ENCODE data around the gene ENTPD2. TPM values are rescaled to one million over a fixed set of nuclear protein-coding genes. Genes with fewer than 3 reads are reported as not detected.
A peak's percentile ranks its signal among the peaks of the same experiment; 100 is the strongest.
"Not testable (repeated sequence)": the region's sequence is repeated elsewhere in the genome, so short reads cannot be mapped to it uniquely, and the experiment has no call there.

The ENTPD2 gene
- total RNA-seq, 1 donor from 2014 or later, result not detected

GRCh38 chr9:137044502-137045177 is 9.2 kb downstream of the ENTPD2 start:
- DNase-seq, result peak; percentile 46

DNA sequence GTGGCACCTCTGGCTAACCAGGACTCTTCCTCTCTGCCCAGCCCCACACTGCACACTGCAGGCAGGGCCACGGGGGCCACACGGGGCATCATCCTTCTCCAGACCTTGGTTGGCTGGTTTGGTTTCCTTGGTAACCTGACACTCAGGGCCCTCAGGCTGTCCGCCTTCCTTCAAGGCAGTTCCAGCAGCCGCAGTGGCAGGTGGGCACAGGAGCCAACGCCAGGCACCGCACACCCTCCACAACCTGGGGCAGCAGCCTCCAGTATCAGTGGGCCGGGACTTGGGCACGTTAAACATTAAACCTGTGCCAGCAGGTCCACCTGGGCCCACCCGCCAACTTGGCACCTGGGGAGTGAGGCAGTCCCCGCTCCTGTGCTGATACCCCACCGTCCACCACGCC is 9.8 kb downstream of the ENTPD2 start:
- DNase-seq, result no peak

DNA sequence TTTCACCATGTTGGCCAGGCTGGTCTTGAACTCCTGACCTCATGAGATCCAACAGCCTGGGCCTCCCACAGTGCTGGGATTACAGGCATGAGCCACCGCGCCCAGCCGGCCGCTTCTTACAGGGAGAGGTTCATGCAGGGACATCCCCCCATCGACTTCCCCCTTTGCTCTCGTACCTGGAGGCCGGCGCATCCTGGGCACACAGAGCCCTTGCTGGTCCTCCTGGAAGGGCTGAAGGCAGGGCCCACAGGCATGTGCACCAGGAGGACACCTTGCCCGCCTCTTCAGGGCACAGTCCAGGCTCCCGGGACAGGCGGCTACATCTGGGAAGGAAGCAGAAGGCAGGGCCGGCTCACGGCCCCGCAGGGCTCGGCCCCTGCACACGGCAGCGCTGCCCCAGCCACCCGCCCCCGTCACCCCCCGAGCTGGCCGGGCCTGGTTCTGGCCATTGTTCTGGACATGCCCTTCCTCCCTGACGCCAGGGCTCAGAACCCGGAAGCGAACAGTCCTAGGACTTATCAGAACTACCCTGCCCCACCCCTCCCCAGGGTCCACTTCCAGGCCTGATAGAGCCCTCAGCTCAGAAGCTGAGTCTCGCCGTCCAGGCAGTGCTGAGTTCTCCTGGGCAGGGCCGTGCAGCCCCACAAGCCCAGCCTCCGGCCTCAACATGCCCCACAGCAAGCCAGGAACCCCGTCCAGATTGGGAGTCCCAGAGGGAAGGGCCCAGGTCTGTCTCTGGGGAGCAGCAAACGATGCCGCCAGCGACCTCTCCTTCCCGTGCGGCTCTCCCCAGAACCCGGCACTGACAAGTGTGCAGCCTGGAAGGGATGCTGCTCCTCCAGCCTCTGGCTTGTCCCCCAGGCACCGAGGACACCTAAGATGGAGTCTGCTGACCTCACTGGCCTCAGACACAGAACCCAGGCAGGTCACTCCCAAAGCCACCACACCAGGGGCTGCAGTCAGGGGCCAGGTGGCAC is 10.8 kb downstream of the ENTPD2 start:
- DNase-seq, result peak; percentile 45

DNA sequence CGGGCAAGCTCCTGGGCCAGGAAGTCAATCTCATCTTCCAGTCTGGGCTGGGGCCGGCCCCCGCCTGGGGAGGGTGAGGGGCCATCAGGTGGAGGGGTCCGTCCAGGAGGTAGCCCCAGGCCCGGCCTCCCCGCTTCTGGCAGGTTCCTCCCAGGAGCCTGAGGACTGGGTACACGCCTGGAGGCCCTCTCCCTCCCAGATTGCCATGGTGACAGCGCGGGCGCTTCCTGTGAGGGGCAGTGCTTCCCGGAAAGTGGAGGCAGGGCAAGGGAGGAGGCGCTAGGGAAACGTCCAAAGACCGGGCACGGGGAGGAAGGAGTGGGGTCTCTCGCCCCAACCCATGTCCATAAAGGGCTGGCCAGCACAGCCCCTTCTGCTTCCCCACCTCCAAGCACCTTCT is 12.7 kb downstream of the ENTPD2 start:
- peak; percentile 53 for DNase-seq

DNA sequence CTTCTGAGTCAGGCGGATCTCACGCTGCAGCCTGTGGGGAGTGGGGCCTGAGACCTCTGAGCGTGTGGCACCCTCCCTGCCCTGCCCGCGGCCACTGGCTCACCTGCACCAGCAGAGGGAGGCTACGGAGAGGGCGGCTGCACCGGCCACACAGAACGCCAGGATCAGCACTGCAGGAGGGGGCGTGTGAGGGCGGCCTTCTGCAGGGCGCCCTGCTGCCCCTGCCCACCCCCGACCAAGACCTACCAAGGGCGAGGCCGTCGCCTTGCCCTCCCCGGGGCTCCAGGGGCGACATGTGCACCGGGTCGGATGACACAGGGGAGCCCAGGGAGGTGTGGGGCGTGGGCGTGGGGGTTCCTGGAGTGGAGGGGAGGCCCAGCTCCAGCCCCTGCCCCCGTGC is 13.3 kb downstream of the ENTPD2 start:
- DNase-seq, result no peak

DNA sequence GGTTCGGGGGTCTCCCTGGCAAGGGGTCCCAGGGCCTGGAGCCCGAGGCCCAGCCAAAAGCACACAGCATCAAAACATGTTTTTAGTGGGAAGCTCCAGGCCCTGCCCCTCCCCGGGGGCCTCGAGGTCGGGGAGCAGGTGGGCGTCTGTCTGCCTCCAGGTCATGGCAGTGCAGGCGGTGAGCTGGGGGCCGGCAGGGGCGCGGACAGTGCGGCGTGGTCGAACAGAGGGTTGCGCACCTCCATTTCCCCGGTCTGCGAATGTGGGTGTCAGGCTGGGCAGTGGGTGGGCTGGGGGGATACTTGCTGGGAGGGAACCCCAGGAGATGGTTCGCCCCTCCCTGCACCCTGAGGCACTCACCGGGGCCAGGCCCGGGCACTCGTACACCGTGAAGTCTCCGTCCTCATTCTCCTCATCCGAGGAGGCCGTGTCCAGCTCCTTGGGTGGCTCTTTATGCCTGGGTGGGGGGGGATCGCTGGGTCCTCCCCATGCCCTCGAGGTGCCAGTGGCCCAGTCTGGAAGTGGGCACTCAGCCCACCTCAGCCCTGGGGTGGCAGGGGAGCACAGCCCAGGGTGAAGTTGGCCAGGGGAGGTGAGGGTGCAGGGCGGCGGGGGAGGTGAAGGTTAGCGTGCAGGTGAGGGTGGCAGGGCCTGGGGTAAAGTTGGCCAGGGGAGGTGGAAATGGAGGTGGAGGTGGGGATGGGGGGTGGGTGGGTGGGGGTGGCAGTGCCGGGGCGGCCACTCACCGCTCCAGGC is 14.1 kb downstream of the ENTPD2 start:
- DNase-seq, result no peak

DNA sequence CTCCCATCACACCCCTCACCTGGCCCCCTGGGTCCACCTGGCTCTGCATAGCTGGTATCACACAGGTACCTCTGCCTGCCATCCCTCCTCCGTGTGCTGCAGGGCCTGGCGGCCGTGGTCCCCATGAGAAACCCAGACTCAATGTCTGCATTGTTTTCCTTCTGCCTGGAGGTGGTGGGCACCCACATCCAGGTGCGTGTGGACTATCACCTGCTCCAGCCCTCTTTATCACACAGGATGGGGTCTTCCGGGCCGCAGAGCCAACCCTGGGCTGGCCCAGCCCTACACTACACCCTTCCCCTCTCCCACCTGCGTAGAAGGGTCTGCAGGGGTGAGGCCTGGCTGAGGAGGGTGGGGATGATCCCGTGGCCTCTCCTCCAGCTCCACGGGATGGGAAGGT is 14.9 kb downstream of the ENTPD2 start:
- DNase-seq, result no peak

DNA sequence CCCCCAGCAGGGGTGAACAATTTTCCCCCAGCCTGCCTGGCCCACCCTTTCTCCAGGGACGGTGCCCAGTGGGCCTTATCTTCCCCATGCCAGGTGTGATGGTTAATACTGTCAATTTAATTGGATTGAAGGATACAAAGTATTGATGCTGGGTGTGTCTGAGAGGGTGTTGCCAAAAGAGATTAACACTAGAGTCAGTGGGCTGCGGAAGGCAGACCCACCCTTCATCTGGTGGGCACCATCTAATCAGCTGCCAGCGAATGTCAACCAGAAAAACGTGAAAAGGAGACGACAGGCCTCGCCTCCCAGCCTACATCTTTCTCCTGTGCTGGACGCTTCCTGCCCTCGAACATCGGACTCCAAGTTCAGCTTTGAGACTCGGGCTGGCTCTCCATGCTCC is 16.4 kb downstream of the ENTPD2 start:
- no peak for DNase-seq

- no peak for DNase-seq
Measured at GRCh38 chr9:137037035-137037434, 16.8 kb downstream of the ENTPD2 start.

GRCh38 chr9:137035937-137036336 is 17.9 kb downstream of the ENTPD2 start:
- DNase-seq, result no peak

DNA sequence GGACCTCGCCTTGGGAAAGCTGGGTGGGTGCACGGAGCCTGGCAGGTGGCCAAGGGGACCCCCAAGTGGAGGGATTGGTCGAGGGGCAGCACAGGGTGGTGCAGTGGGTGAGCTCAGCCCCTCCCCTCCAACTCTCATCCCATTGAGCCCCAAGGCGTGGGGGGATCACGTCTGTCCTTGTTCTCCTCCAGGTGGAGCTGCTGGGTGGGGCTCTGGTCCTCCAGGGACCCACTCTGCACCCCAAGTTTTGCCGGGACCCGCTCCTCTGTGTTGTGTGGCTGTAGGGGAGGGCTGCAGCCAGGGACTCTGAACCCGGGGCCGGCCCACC is 18.4 kb downstream of the ENTPD2 start:
- no peak for DNase-seq

GRCh38 chr9:137034709-137035506 is 19.0 kb downstream of the ENTPD2 start:
- DNase-seq, result peak; percentile 93

DNA sequence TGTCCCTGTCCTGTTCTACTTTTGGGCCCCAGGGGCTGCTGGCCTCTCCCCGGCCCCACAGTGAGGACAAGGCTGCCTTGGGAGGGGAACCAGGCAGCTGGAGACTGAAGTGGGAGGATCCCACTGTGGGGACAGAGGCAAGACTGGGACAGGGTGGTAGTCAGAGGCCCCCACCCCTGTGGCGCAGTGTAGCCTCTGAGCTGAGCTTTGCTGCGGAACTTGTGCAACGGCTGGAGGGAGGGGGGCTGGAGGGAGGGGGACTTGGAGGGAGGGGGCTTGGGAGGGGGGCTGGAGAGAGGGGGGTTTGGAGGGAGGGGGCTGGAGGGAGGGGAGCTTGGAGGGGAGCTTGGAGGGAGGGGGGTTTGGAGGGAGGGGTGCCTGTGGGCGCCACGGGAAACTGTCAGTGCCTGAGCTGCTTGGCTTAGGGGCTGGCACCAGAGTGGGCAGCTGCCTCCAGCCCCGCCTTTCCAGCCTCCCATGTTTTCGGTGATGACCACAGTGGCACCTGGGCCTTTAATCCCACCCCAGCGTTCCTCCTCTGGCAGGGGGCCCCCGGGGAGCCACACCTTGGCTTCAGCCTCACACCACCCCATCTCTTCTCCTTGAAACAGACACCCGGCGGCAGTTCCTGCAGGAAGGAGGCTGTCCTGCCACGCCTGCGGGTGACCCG is 19.7 kb downstream of the ENTPD2 start:
- DNase-seq, result no peak

DNA sequence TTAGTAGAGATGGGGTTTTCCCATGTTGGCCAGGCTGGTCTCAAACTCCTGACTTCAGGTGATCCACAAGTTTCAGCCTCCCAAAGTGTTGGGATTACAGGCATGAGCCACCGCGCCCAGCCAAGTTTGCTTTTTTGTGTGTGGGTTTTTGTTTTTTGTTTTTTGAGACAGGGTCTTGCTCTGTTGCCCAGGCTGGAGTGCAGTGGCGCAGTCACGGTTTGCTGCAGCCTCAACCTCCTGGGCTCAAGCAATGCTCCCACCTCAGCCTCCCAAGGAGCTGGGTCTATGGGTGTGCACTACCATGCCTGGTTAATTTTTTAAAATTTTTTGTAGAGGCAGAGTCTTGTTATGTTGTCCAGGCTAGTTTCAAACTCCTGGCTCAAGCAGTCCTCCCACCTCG is 20.4 kb downstream of the ENTPD2 start:
- not testable (repeated sequence) for DNase-seq

GRCh38 chr9:137032858-137033257 is 21.0 kb downstream of the ENTPD2 start:
- DNase-seq, result no peak

- DNase-seq, result no peak
Measured at GRCh38 chr9:137031904-137032640, 21.8 kb downstream of the ENTPD2 start, which contains the start of gene FUT7. TSS of gene FUT7 (minus strand) at chr9:137032088. CDS start at chr9:137031991, 97 bp downstream.

- no peak for DNase-seq
Measured at GRCh38 chr9:137030538-137031527, 23.0 kb downstream of the ENTPD2 start.

DNA sequence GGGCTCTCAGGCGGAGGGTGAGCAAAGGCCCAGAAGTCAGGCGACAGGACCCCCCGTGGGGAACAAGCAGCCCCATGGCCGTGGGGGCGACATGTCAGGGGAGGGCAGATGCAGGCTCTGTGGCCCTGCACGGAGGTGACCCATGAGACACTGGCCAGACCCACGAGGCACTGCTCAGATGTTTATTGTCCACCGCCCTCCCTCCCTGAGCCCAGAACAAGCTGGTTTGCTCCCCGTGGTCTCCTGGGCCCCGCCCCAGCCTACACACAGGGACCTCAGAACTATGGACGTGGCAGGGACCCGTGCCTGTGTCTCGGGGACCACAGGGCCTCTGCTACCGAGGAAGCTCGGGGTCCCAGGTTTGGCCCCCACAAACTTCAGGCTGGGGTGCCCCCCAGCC is 23.9 kb downstream of the ENTPD2 start:
- no peak for DNase-seq

- DNase-seq, result peak; percentile 81
Measured at GRCh38 chr9:137029058-137029936, 24.6 kb downstream of the ENTPD2 start.
